ENCODE results near the gene SHISA6. TPM values are rescaled to one million over a fixed set of nuclear protein-coding genes. Genes with fewer than 3 reads are reported as not detected.

SHISA6 gene
- total and polyA plus RNA-seq, 2 donors (not counting 1 experiment from before 2014, with no cell fraction given): not detected

DNA sequence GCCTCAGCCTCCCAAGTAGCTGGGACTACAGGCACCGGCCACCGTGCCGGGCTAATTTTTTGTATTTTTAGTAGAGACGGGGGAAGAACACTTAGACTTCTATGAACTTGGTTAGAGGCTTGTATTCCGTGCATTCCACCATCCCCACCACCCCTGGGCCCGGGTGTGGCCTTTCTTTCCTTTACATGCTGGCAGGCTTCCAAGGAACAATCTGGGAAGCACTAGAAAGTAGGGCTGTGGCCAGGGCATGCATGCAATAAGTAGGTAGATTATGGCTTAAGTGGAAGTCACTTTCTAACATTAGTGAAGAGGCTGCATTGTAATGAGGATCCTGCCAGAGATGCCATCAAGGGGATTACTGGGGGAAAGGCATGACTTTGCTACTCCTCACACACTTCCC, 171.6 kb downstream of the SHISA6 start:
- H3K27me3 Mint-ChIP-seq: no peaks in the 10 kb centered on the region
- H3K9me3 Mint-ChIP-seq (ENCODE audit: insufficient read depth): no peaks in the 10 kb centered on the region
- H3K27ac Mint-ChIP-seq: no peak overlapping the region
- ChIA-PET POLR2A (no interaction called here), CTCF (no interaction called here)
- H3K4me2 ChIP-seq (replicated peaks; ENCODE audit: low read depth, low read length, poor library complexity, severe bottlenecking): no peak overlapping the region
- H3K4me1 Mint-ChIP-seq: no peaks in the 10 kb centered on the region
- no peak overlapping the region for H3K4me3 Mint-ChIP-seq
- H3K9me3 ChIP-seq (ENCODE audit: control extremely low read depth in 1 of 3, control insufficient read depth in 2 of 3, insufficient read depth in 1 of 3, low read length in 2 of 3): peaks cover 0 to 4% (median 0%) of the 10 kb centered on the region in 3 donors
- no peak overlapping the region for H3K9ac ChIP-seq (ENCODE audit: low read length)
- no peaks in the 10 kb centered on the region for H4K20me1 ChIP-seq (ENCODE audit: control insufficient read depth, insufficient read depth, low read length, poor library complexity, severe bottlenecking)
- intact Hi-C loops (cut with micrococcal nuclease): no loop called here
- no peak overlapping the region for H3K27ac ChIP-seq (ENCODE audit: low read length in 2 of 2)
- no peak for TF ChIP-seq EZH2 (IDR thresholded peaks at IDR 0.05; ENCODE audit: borderline replicate concordance, insufficient read depth, low read depth, low read length, poor library complexity, severe bottlenecking)
- TF ChIP-seq, protein P1, sequence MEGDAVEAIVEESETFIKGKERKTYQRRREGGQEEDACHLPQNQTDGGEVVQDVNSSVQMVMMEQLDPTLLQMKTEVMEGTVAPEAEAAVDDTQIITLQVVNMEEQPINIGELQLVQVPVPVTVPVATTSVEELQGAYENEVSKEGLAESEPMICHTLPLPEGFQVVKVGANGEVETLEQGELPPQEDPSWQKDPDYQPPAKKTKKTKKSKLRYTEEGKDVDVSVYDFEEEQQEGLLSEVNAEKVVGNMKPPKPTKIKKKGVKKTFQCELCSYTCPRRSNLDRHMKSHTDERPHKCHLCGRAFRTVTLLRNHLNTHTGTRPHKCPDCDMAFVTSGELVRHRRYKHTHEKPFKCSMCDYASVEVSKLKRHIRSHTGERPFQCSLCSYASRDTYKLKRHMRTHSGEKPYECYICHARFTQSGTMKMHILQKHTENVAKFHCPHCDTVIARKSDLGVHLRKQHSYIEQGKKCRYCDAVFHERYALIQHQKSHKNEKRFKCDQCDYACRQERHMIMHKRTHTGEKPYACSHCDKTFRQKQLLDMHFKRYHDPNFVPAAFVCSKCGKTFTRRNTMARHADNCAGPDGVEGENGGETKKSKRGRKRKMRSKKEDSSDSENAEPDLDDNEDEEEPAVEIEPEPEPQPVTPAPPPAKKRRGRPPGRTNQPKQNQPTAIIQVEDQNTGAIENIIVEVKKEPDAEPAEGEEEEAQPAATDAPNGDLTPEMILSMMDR (IDR thresholded peaks at IDR 0.05): no peak
- no peaks in the 10 kb centered on the region for H3K36me3 ChIP-seq (replicated peaks in 1 of 2; ENCODE audit: control extremely low read depth in 1 of 2, control insufficient read depth in 1 of 2, extremely low read depth in 1 of 2, insufficient read depth in 2 of 2, low read length in 1 of 2)
- DNase-seq: no peak
- H3K4me1 ChIP-seq (ENCODE audit: control insufficient read depth in 2 of 2, insufficient read depth in 2 of 2, low read length in 2 of 2): no peaks in the 10 kb centered on the region
- no peaks in the 10 kb centered on the region for H3K27me3 ChIP-seq (replicated peaks in 1 of 4; ENCODE audit: control extremely low read depth in 1 of 4, control insufficient read depth in 3 of 4, insufficient read depth in 4 of 4, low read length in 3 of 4)
- WGBS (ENCODE audit: insufficient coverage): 89% methylated on average over 3 of the region's 6 CpGs
- no peaks in the 10 kb centered on the region for H3K79me2 ChIP-seq (ENCODE audit: control insufficient read depth, insufficient read depth, low read length)
- no peak overlapping the region for H3K4me3 ChIP-seq (ENCODE audit: control extremely low read depth in 1 of 5, extremely low read depth in 1 of 5, insufficient read depth in 1 of 5, low read depth in 2 of 5, low read length in 4 of 5)
- ATAC-seq (ENCODE audit: low read depth): no peak
- H2AFZ ChIP-seq (ENCODE audit: insufficient read depth, low read depth, low read length, poor library complexity, severe bottlenecking): no peak overlapping the region

DNA sequence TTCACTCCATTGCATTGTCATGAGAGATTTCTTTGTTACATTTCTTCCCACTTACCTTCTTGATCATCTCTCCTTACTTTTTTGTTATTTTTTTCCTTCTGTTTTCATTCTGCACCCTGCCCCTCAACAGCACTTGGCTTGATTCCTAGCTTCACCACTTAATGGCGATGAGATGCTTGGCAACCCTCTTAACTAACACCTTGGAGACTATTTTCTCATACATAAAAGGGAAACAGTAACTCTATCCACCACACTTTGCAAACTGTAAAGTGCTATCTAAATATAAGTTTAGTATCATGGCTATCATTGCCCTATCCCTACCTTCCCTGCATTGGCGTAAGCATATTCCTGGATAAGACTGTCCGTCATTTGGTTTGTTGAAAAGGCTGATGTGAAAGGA, 177.3 kb downstream of the SHISA6 start:
- no peak overlapping the region for H3K4me2 ChIP-seq (replicated peaks; ENCODE audit: low read depth, low read length, poor library complexity, severe bottlenecking)
- ChIA-PET POLR2A (no interaction called here), CTCF (no interaction called here)
- H3K9me3 ChIP-seq (ENCODE audit: control extremely low read depth in 1 of 3, control insufficient read depth in 2 of 3, insufficient read depth in 1 of 3, low read length in 2 of 3): peaks cover 0 to 9% (median 0%) of the 10 kb centered on the region in 3 donors
- no peaks in the 10 kb centered on the region for H4K20me1 ChIP-seq (ENCODE audit: control insufficient read depth, insufficient read depth, low read length, poor library complexity, severe bottlenecking)
- H3K27ac Mint-ChIP-seq: no peak overlapping the region
- no peak for ATAC-seq (ENCODE audit: low read depth)
- H3K79me2 ChIP-seq (ENCODE audit: control insufficient read depth, insufficient read depth, low read length): no peaks in the 10 kb centered on the region
- no peaks in the 10 kb centered on the region for H3K27me3 ChIP-seq (replicated peaks in 1 of 4; ENCODE audit: control extremely low read depth in 1 of 4, control insufficient read depth in 3 of 4, insufficient read depth in 4 of 4, low read length in 3 of 4)
- H2AFZ ChIP-seq (ENCODE audit: insufficient read depth, low read depth, low read length, poor library complexity, severe bottlenecking): no peak overlapping the region
- H3K36me3 ChIP-seq (replicated peaks in 1 of 2; ENCODE audit: control extremely low read depth in 1 of 2, control insufficient read depth in 1 of 2, extremely low read depth in 1 of 2, insufficient read depth in 2 of 2, low read length in 1 of 2): no peaks in the 10 kb centered on the region
- H3K9me3 Mint-ChIP-seq (ENCODE audit: insufficient read depth): no peaks in the 10 kb centered on the region
- H3K4me3 Mint-ChIP-seq: no peak overlapping the region
- WGBS (ENCODE audit: insufficient coverage): no CpG with 5 or more reads among the region's 3 CpGs
- no peak for DNase-seq
- TF ChIP-seq, protein P1 (IDR thresholded peaks at IDR 0.05): no peak
- TF ChIP-seq EZH2 (IDR thresholded peaks at IDR 0.05; ENCODE audit: borderline replicate concordance, insufficient read depth, low read depth, low read length, poor library complexity, severe bottlenecking): no peak
- H3K4me1 Mint-ChIP-seq: no peaks in the 10 kb centered on the region
- H3K4me3 ChIP-seq (ENCODE audit: control extremely low read depth in 1 of 5, extremely low read depth in 1 of 5, insufficient read depth in 1 of 5, low read depth in 2 of 5, low read length in 4 of 5): no peak overlapping the region
- H3K27me3 Mint-ChIP-seq: no peaks in the 10 kb centered on the region
- H3K27ac ChIP-seq (ENCODE audit: low read length in 2 of 2): no peak overlapping the region
- intact Hi-C loops (cut with micrococcal nuclease): no loop called here
- no peaks in the 10 kb centered on the region for H3K4me1 ChIP-seq (ENCODE audit: control insufficient read depth in 2 of 2, insufficient read depth in 2 of 2, low read length in 2 of 2)
- no peak overlapping the region for H3K9ac ChIP-seq (ENCODE audit: low read length)

Measured in B cell (primary cell).